ENCODE results near the gene NPHP4.
"Not testable (repeated sequence)": the region's sequence is repeated elsewhere in the genome, so short reads cannot be mapped to it uniquely, and the experiment has no call there.

The NPHP4 gene

GRCh38 chr1:5908461-5909375, 83.5 kb downstream of the NPHP4 start:
- no peak for DNase-seq

- DNase-seq = no peak
These were observed 84.3 kb downstream of the NPHP4 start for GRCh38 chr1:5907966-5908365.

- no peak for DNase-seq
These were observed 84.8 kb downstream of the NPHP4 start for GRCh38 chr1:5907386-5907785.

GRCh38 chr1:5906966-5907365, 85.3 kb downstream of the NPHP4 start:
- no peak for DNase-seq

- DNase-seq = no peak
These were observed 86.1 kb downstream of the NPHP4 start for GRCh38 chr1:5906116-5906515.

- peak; percentile 1 for DNase-seq
These were observed 86.8 kb downstream of the NPHP4 start for GRCh38 chr1:5905436-5905835.

GRCh38 chr1:5904551-5904950, 87.7 kb downstream of the NPHP4 start:
- no peak for DNase-seq

- DNase-seq = no peak
These were observed 88.5 kb downstream of the NPHP4 start for GRCh38 chr1:5903680-5904079.

GRCh38 chr1:5903031-5903430, 89.2 kb downstream of the NPHP4 start:
- no peak for DNase-seq

GRCh38 chr1:5901841-5902240, 90.4 kb downstream of the NPHP4 start:
- no peak for DNase-seq

GRCh38 chr1:5901150-5901549, 91.1 kb downstream of the NPHP4 start:
- no peak for DNase-seq

GRCh38 chr1:5898266-5898665, 94.0 kb downstream of the NPHP4 start:
- DNase-seq = no peak

- DNase-seq = no peak
These were observed 95.2 kb downstream of the NPHP4 start for GRCh38 chr1:5896706-5897660.

- DNase-seq = no peak
These were observed 96.5 kb downstream of the NPHP4 start for GRCh38 chr1:5895446-5896406.

GRCh38 chr1:5893699-5894278, 98.4 kb downstream of the NPHP4 start:
- DNase-seq = not testable (repeated sequence)

- no peak for DNase-seq
These were observed 99.9 kb downstream of the NPHP4 start for GRCh38 chr1:5892329-5892728.

- no peak for DNase-seq
These were observed 100.5 kb downstream of the NPHP4 start for GRCh38 chr1:5891736-5892135.

- DNase-seq = no peak
These were observed 101.1 kb downstream of the NPHP4 start for GRCh38 chr1:5891137-5891536.

- no peak for DNase-seq
These were observed 101.7 kb downstream of the NPHP4 start for GRCh38 chr1:5890346-5891106.

GRCh38 chr1:5889901-5890300, 102.3 kb downstream of the NPHP4 start:
- no peak for DNase-seq

GRCh38 chr1:5889462-5889861, 102.8 kb downstream of the NPHP4 start:
- no peak for DNase-seq
